Pulmonary artery endothelial cell (primary cell): Measurements from ENCODE around the gene LINGO3. TPM values are rescaled to one million over a fixed set of nuclear protein-coding genes. Genes with fewer than 3 reads are reported as not detected.

Source experiments
- DNase-seq: peaks from one replicate; pipeline ENCODE4 v3.0.0-alpha.2; 2011; ENCODE audit warnings: low read depth, low spot score
- total RNA-seq: library from RNA; depleted of rRNA; stranded (reverse); fragments of >200 nt; gene quantifications from 2 replicates; pipeline ENCODE4 v1.2.3, GENCODE V29; 2014

LINGO3 gene
- total RNA-seq, 1 donor from 2014 or later, result not detected

- peak; percentile 80 for DNase-seq
These were observed 38.5 kb downstream of the LINGO3 start for GRCh38 chr19:2269244-2270156.

- no peak for DNase-seq
These were observed 39.1 kb downstream of the LINGO3 start for GRCh38 chr19:2268861-2269243.

- DNase-seq, result no peak
These were observed 39.5 kb downstream of the LINGO3 start for GRCh38 chr19:2268480-2268830.

DNA sequence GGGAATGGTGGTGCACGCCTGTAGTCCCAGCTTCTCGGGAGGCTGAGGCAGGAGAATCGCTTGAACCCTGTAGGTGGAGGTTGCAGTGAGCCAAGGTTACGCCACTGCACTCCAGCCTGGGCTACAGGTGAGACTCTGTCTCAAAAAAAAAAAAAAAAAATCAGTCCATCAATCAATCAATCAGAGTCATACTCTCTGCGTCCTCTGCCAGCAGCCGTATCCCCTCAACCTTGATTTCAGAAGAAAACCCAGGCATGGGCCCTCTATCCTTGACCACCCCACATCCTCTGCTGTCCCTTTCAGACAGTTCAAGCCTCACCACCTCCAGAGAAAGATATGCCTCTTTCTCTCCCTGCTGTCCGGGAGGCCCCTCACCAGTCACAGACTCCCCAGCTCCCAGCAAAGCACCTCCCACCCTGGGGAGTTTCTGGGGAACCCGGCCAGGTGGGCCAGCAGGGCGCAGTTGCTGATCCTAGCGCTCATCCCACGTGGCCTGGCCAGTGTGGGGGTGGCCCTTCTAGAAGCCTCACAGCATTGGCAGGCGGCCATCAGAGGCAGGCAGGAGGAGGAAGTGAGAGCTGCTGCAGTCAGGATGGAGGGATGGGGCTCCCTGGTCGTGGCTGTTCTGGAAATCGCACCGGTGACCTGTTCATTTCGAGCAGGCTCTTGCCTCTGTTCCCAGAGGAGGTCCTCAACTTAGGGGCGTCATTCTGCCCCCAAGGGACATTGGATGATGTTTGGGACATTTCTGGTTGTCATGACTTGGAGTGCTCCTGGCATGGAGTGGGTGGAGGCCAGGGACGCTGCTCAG is 41.6 kb downstream of the LINGO3 start:
- DNase-seq, result peak; percentile 47

DNA sequence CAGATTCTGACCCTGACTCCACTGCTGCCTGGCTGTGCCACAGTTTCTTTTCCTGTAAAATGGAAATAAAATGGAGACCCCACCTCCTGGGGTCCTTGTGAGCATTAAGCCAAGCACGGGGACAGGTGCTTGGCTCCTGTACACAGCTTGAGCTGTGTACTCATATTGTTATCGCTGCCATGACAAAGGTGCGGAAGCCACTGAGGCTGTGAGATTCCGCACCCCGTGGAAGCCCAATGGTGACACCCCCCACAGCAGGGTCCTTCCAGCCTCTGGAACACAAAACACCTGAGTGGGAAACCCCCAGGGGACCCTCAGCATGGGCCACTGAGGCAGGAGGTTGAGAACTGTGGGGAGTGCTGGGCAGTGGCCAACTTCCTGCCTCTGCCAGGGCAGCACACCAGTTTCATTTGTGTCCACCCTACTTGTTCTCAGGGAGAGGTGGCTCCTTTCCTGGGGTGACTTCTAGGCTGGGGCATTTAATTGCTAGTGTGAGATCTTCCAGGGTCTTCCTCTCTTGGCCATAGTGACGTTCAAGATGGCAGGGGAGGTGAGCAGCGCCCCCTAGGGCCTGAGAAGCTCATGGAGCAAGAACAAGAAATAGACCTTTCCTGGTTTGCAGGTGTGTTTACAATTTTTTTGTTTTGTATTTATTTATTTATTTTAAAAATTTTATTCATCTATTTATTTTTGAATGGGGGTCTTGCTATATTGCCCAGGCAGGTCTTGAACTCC is 46.3 kb downstream of the LINGO3 start:
- DNase-seq, result no peak

DNA sequence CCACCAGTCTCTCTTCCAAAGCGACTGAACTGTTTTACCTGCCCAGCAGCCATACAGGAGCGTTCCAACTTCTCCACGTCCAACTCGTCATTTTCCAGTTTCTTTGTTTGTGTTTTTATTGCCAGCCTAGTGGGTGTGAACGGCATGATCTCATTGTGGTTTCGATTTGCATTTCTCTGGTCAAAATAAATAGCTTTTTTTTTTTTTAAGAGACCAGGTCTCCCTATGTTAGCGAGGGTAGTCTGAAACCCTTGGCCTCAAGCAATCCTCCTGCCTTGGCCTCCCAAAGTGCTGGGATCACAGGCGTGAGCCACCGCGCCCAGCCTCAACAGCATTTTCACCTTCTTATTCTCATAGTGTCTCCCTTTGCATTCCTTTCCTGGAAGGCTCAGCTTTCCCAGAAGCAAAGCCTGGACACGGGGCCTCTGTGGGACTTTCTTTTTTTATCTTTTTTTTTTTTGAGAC is 47.6 kb downstream of the LINGO3 start:
- no peak for DNase-seq

DNA sequence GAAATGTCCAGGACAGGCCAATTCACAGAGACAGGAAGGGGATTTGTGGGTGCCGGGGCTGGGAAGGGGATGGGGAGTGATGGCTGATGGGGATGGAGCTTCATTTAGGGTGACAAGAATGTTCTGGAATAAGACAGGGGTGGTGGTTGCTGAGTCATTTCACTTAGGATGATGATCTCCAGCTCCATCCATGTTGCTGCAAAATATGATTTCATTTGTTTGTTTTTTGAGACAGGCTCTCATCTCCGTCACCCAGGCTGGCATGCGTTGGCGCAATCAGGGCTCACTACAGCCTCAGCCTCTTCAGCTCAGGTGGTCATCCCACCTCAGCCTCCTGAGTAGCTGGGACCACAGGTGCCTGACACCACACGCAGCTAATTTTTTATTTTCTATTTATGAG is 48.6 kb downstream of the LINGO3 start:
- no peak for DNase-seq

Other genes starting within 250 kb of the LINGO3 start
- 18.7 and 25.5 TPM in 2 replicates for gene MOB3A, start 211.8 kb downstream of the LINGO3 start, total RNA-seq
- 0.46 and 0.74 TPM in 2 replicates for gene IZUMO4, start 211.2 kb downstream of the LINGO3 start, total RNA-seq
- gene AP3D1, start 156.6 kb downstream of the LINGO3 start, total RNA-seq, result 90.9 and 100 TPM in 2 replicates
- 4.7 and 5.4 TPM in 2 replicates for gene DOT1L, start 144.2 kb downstream of the LINGO3 start, total RNA-seq
- gene PLEKHJ1, start 71.8 kb downstream of the LINGO3 start, total RNA-seq, result 55.3 and 63.0 TPM in 2 replicates
- gene SF3A2, start 71.3 kb downstream of the LINGO3 start, total RNA-seq, result 45.0 and 50.4 TPM in 2 replicates
- gene AMH, start 58.8 kb downstream of the LINGO3 start, total RNA-seq, result 0.86 and 1.1 TPM in 2 replicates
- gene JSRP1, start 51.7 kb downstream of the LINGO3 start, total RNA-seq, result 0.07 and 0.39 TPM in 2 replicates
- gene PEAK3, start 26.0 kb downstream of the LINGO3 start, total RNA-seq, result not detected in 2 replicates
- gene LSM7, start 20.4 kb upstream of the LINGO3 start, total RNA-seq, result 112 and 144 TPM in 2 replicates
- 20.0 and 22.5 TPM in 2 replicates for gene SPPL2B, start 20.5 kb upstream of the LINGO3 start, total RNA-seq
- not detected in 2 replicates for gene TMPRSS9, start 52.1 kb upstream of the LINGO3 start, total RNA-seq
- 59.5 and 60.3 TPM in 2 replicates for gene TIMM13, start 119.4 kb upstream of the LINGO3 start, total RNA-seq
- 128 and 224 TPM in 2 replicates for gene LMNB2, start 148.8 kb upstream of the LINGO3 start, total RNA-seq
- gene GADD45B, start 168.0 kb upstream of the LINGO3 start, total RNA-seq, result 28.4 and 75.6 TPM in 2 replicates